Mucosa of descending colon (tissue), 3 donors: ENCODE data around the gene PHLDB3. TPM values are rescaled to one million over a fixed set of nuclear protein-coding genes. Genes with fewer than 3 reads are reported as not detected.

Source experiments
- ATAC-seq: fragments of 200-7000 bp; cut with Tn5 transposase; one replicate; pipeline ENCODE4 v1.9.1; 2020; ENCODE audit warnings: mild to moderate bottlenecking, moderate library complexity
- DNase-seq, 3 donors: peaks; one replicate each; pipeline ENCODE4 v3.0.0-alpha.2; 2020
- H3K36me3 ChIP-seq: fragments of 200-600 bp; one replicate; pipeline ENCODE4 v1.8.0; 2021; ENCODE audit warnings: low read depth, mild to moderate bottlenecking
- H3K4me1 ChIP-seq: fragments of 200-600 bp; one replicate; pipeline ENCODE4 v1.8.0; 2021; ENCODE audit warnings: low read depth, mild to moderate bottlenecking
- H3K4me3 ChIP-seq: fragments of 200-600 bp; one replicate; pipeline ENCODE4 v1.8.0; 2021; ENCODE audit warnings: mild to moderate bottlenecking
- H3K9me3 ChIP-seq: fragments of 200-600 bp; one replicate; pipeline ENCODE4 v1.8.0; 2021; ENCODE audit warnings: mild to moderate bottlenecking
- intact Hi-C, 2 donors: fragments of 100-400 bp; cut with DNase I in 1 of 2; cut with micrococcal nuclease in 1 of 2; formaldehyde crosslinking; loops; one replicate each; pipeline versions ENCODE4 v1.11.0 to v1.11.1; 2022; cut with DNase I, micrococcal nuclease
- total RNA-seq, 3 donors: library from RNA; stranded (reverse); fragmentation: NEBNext Ultra II Directional in 2 of 3; extraction: Animal tissue kit (Norgen Biotek cat#: 25700) in 2 of 3; gene quantifications; one replicate each; pipeline versions ENCODE4 v1.2.1 to v1.2.4, GENCODE V29; 2021 to 2023
- TF ChIP-seq, protein P1 (sequence below): fragments of 200-600 bp; IDR thresholded peaks from one replicate; pipeline ENCODE4 v1.8.0; 2022; ENCODE audit warnings: antibody characterized with exemption, mild to moderate bottlenecking
- donor health status: DM: no; HTN: no; CAD: no; lungs with moderate emphysema.
- donor health status: DM: no; HTN: no; CAD: no.
- donor health status: DM: no; HTN: yes; CAD: no.

PHLDB3 gene
- total RNA-seq, 3 donors from 2014 or later: 13.2 to 22.4 (median 21.3) TPM

DNA sequence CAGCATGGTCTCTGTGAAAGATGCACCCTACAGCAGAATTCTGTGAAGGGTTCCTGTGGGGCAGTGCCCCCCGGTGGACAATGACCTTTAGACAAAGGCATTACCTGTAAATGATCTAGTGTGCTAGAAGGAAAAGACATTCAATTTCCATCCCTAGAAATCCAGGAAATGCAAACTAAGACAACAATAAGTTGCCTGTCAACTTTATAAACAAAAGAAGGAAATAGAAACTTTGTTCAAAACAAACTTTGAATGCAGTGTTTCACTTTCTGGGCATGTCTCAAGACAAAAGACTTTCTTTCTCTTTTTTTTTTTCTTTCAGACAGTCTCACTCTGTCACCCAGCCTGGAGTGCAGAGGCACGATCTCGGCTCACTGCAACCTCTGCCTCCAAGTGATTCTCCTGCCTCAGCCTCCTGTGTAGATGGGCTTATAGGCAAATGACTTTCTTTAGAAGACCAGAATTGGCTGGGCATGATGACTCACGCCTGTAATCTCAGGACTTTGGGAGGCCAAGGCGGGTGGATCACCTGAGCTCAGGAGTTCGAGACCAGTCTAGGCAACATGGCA lies 74.3 kb downstream of the PHLDB3 start:
- TF ChIP-seq, protein P1, sequence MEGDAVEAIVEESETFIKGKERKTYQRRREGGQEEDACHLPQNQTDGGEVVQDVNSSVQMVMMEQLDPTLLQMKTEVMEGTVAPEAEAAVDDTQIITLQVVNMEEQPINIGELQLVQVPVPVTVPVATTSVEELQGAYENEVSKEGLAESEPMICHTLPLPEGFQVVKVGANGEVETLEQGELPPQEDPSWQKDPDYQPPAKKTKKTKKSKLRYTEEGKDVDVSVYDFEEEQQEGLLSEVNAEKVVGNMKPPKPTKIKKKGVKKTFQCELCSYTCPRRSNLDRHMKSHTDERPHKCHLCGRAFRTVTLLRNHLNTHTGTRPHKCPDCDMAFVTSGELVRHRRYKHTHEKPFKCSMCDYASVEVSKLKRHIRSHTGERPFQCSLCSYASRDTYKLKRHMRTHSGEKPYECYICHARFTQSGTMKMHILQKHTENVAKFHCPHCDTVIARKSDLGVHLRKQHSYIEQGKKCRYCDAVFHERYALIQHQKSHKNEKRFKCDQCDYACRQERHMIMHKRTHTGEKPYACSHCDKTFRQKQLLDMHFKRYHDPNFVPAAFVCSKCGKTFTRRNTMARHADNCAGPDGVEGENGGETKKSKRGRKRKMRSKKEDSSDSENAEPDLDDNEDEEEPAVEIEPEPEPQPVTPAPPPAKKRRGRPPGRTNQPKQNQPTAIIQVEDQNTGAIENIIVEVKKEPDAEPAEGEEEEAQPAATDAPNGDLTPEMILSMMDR: no peak
- ATAC-seq: no peak
- H3K4me1 ChIP-seq: peaks cover 19% of the 10 kb centered on the region
- peak in 1 of 3 donors; percentile 41 for DNase-seq
- no peaks in the 10 kb centered on the region for H3K9me3 ChIP-seq
- no peak overlapping the region for H3K4me3 ChIP-seq
- intact Hi-C loops: no loop called here
- no peaks in the 10 kb centered on the region for H3K36me3 ChIP-seq

DNA sequence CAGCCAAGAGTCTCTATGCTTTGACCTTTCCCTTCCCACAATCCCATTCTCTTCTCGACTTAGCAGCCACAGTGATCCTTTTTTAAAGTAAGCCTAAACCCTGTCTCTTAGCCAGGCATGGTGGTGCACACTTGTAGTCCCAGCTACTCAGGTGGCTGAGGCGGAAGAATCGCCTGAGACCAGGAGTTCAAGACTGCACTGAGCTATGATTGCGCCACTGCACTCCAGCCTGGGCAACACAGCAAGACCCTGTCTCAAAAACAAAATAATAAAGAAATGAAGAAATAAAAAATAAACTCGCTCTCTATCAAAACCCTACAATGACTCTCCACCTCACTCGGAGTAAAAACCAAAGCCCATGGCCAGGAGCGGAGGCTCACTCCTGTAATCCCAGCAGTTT lies 75.2 kb downstream of the PHLDB3 start:
- TF ChIP-seq, protein P1: no peak
- Histone ChIP-seq H3K4me1 (peaks cover 19% of the 10 kb centered on the region), H3K9me3 (no peaks in the 10 kb centered on the region), H3K36me3 (no peaks in the 10 kb centered on the region), H3K4me3 (no peak overlapping the region)
- DNase-seq (no peak), ATAC-seq (no peak)
- intact Hi-C loops: no loop called here

DNA sequence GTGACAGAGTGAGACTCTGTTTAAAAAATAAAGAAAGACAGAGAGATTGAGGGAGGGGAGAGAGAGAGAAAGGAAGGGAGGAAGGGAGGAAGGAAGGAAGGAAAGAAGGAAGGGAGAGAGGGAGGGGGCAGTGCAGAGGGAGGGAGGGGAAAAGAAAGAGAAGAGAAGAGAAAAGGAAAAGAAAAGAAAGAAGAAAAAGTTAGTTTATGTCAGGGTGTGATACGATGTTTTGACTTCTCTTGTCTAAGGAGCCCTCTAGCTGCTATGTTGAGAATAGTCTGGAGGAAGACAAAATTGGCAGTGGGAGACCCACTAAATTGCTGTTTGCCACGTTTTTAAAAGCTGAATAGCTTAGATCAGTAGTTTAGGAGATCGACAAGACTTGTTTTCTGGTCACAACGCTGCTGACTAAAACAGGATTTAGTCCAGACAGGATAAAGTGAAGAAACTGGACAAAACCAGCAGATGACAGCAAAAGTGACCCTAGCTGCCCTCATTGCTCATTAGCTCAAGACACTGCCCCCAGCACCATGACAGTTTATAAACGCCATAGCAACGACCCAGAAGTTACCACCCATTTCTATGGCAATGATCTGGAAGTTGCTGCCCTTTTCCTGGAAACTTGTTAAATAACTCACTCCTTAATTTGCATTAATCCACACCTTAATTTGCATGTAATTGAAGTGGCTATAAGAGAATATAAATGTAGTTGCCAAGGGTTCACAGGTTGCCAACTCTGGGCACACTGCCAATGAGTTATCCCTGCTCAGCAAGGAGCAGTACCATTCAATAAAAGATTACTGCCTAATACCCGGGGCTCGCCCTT lies 78.8 kb downstream of the PHLDB3 start:
- DNase-seq: peak; percentile 78 to 94 (median 85)
- peak; percentile 86 for ATAC-seq
- Histone ChIP-seq H3K9me3 (no peaks in the 10 kb centered on the region), H3K4me3 (no peak overlapping the region), H3K4me1 (peaks cover 19% of the 10 kb centered on the region), H3K36me3 (no peaks in the 10 kb centered on the region)
- intact Hi-C loops: no loop called here
- TF ChIP-seq, protein P1: no peak

Other genes starting within 250 kb of the PHLDB3 start
- not detected for gene PSG9, start 235.2 kb downstream of the PHLDB3 start, total RNA-seq
- gene CD177, start 151.1 kb downstream of the PHLDB3 start, total RNA-seq: 100 to 1,000 TPM; 202 to 349 (median 232) TPM
- gene TEX101, start 89.9 kb downstream of the PHLDB3 start, total RNA-seq: under 1 TPM in 1 of 3 donors, not detected in 2; 0.35 TPM
- 1 to 10 TPM in 1 of 3 donors, under 1 TPM in 2; 0.23 to 1.5 (median 0.46) TPM for gene LYPD3, start 39.1 kb downstream of the PHLDB3 start, total RNA-seq
- 100 to 1,000 TPM; 235 to 713 (median 450) TPM for gene ETHE1, start 22.5 kb upstream of the PHLDB3 start, total RNA-seq
- 10 to 100 TPM in 1 of 3 donors, 1 to 10 TPM in 2; 9.1 to 18.2 (median 9.6) TPM for gene ZNF575, start 28.4 kb upstream of the PHLDB3 start, total RNA-seq
- gene XRCC1, start 70.8 kb upstream of the PHLDB3 start, total RNA-seq: 10 to 100 TPM; 16.4 to 33.4 (median 21.1) TPM
- 1 to 10 TPM in 2 of 3 donors, under 1 TPM in 1; 0.61 to 7.4 (median 2.0) TPM for gene PINLYP, start 71.1 kb upstream of the PHLDB3 start, total RNA-seq
- gene IRGQ, start 91.4 kb upstream of the PHLDB3 start, total RNA-seq: 10 to 100 TPM; 18.9 to 29.4 (median 21.9) TPM
- gene ZNF576, start 91.8 kb upstream of the PHLDB3 start, total RNA-seq: 10 to 100 TPM; 15.4 to 18.9 (median 16.3) TPM
- under 1 TPM; 0.14 to 0.63 (median 0.41) TPM for gene SRRM5, start 107.3 kb upstream of the PHLDB3 start, total RNA-seq
- 10 to 100 TPM; 13.6 to 40.2 (median 19.4) TPM for gene ZNF428, start 114.9 kb upstream of the PHLDB3 start, total RNA-seq
- 10 to 100 TPM in 1 of 3 donors, 1 to 10 TPM in 2; 1.2 to 26.2 (median 3.4) TPM for gene CADM4, start 135.1 kb upstream of the PHLDB3 start, total RNA-seq
- 100 to 1,000 TPM in 1 of 3 donors, 10 to 100 TPM in 2; 62.0 to 100 (median 75.1) TPM for gene PLAUR, start 165.4 kb upstream of the PHLDB3 start, total RNA-seq
- not detected for gene IRGC, start 211.3 kb upstream of the PHLDB3 start, total RNA-seq